Neural cell (in vitro differentiated cells): ENCODE results near the gene TK1.

Source experiments
- CTCF ChIP-seq: fragments of 450-650 bp; IDR thresholded peaks from 2 replicates; pipeline ENCODE4 v1.5.1; 2014; ENCODE audit warnings: antibody characterized with exemption, mild to moderate bottlenecking, moderate library complexity; ENCODE audit not compliant: poor library complexity, severe bottlenecking
- EP300 ChIP-seq: fragments of 450-650 bp; conservative IDR thresholded peaks from 2 replicates; pipeline ENCODE4 v1.6.1; 2014; ENCODE audit warnings: antibody characterized with exemption, mild to moderate bottlenecking, moderate library complexity; ENCODE audit not compliant: poor library complexity, severe bottlenecking
- EZH2 ChIP-seq: fragments of 200-600, 300-800 bp; shearing (Covaris generic), sonication (generic); IDR thresholded peaks from 2 replicates; pipeline ENCODE4 v1.6.1; 2014; ENCODE audit warnings: antibody characterized with exemption, low read length, borderline replicate concordance, mild to moderate bottlenecking; ENCODE audit not compliant: insufficient read depth, poor library complexity, severe bottlenecking
- MXI1 ChIP-seq: fragments of 450-650 bp; conservative IDR thresholded peaks from 2 replicates; pipeline ENCODE4 v1.6.1; 2014; ENCODE audit warnings: antibody characterized with exemption, mild to moderate bottlenecking; ENCODE audit not compliant: poor library complexity, severe bottlenecking
- POLR2AphosphoS5 ChIP-seq: IDR thresholded peaks from 2 replicates; pipeline ENCODE4 v1.6.1; 2012
- RAD21 ChIP-seq: fragments of 450-650 bp; conservative IDR thresholded peaks from 2 replicates; pipeline ENCODE4 v1.6.1; 2014; ENCODE audit warnings: antibody characterized with exemption, mild to moderate bottlenecking, moderate library complexity
- SMC3 ChIP-seq: fragments of 450-650 bp; conservative IDR thresholded peaks from 2 replicates; pipeline ENCODE4 v1.6.1; 2014; ENCODE audit warnings: antibody characterized with exemption, mild to moderate bottlenecking, moderate library complexity; ENCODE audit not compliant: poor library complexity
- TAF1 ChIP-seq: IDR thresholded peaks from 2 replicates; pipeline ENCODE4 v1.6.1; 2012; ENCODE audit warnings: low read depth

GRCh38 chr17:78184868-78185267 is 2.0 kb downstream of the TK1 start:
- TF ChIP-seq EP300 (no peak), MXI1 (no peak), TAF1 (no peak), CTCF (no peak), SMC3 (no peak), EZH2 (no peak), POLR2AphosphoS5 (no peak), RAD21 (no peak)
